IPS-18c (cell line): ENCODE data around the gene SEPTIN7.

Source experiments
- H3K4me3 ChIP-seq: 2 replicates; pipeline ENCODE4 v1.7.0; 2013; ENCODE audit warnings: low read depth, mild to moderate bottlenecking, low read length, moderate library complexity; ENCODE audit not compliant: insufficient read depth
- H3K9me3 ChIP-seq: one replicate; pipeline ENCODE4 v1.6.1; 2013; ENCODE audit warnings: mild to moderate bottlenecking, low read length, moderate library complexity; ENCODE audit not compliant: control insufficient read depth, insufficient read depth

Gene SEPTIN7

DNA sequence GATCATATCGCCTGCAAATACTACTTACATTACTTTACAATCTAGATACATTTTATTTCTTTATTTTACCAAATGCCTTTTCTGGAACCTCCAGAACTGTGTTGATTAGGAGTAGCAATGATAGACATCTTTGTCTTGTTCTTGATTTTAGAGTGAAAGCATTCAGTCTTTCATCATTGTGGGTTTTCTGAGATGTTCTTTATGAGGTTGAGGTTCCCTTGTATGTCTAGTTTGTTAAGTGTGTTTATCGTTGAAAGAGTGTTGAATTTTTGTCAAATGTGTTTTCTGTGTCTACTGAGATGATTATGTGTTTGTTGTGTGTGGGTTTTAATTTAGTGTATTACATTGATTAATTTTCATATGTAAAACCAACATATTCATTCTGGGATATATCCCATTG, 17.1 kb downstream of the SEPTIN7 start:
- no peaks in the 10 kb centered on the region for H3K9me3 ChIP-seq
- no peak overlapping the region for H3K4me3 ChIP-seq

DNA sequence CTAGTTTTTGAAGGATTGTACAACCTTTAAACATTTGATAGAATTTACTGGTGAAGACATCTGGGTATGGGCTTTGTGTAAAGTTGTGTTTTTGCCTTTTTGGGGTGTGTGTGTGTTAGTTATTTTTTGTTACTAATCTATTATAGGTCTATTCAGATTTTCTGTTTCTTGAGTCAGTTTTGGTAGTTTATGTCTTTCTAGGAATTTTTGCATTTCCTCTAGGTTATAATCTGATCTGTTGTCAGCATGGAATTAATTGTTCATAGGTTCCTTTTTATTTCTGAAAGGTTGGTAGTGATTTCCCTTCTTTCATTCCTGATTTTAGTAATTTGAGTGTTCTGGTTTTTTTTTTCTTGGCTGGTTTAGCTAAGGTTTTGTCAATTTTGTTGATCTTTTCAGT, 17.7 kb downstream of the SEPTIN7 start:
- no peak overlapping the region for H3K4me3 ChIP-seq
- H3K9me3 ChIP-seq = no peaks in the 10 kb centered on the region

DNA sequence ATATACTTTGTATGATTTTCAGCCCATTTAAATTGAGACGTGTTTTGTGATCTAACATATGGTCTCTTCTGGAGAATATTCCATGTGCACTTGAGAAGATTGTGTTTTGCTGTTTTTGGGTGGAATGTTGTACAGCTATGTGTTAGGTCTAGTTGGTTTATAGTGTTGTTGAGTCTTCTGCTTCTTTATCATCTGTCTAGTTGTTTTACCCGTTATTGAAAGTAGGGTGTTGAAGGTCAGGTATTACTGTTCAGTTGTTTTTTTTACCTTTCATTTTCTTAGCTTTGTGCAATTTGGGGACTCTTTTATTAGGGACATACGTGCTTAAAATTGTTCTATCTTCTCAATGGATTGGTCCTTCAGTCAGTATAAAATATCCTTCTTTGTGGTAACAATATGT, 18.5 kb downstream of the SEPTIN7 start:
- Histone ChIP-seq H3K4me3 (no peak overlapping the region), H3K9me3 (no peaks in the 10 kb centered on the region)

DNA sequence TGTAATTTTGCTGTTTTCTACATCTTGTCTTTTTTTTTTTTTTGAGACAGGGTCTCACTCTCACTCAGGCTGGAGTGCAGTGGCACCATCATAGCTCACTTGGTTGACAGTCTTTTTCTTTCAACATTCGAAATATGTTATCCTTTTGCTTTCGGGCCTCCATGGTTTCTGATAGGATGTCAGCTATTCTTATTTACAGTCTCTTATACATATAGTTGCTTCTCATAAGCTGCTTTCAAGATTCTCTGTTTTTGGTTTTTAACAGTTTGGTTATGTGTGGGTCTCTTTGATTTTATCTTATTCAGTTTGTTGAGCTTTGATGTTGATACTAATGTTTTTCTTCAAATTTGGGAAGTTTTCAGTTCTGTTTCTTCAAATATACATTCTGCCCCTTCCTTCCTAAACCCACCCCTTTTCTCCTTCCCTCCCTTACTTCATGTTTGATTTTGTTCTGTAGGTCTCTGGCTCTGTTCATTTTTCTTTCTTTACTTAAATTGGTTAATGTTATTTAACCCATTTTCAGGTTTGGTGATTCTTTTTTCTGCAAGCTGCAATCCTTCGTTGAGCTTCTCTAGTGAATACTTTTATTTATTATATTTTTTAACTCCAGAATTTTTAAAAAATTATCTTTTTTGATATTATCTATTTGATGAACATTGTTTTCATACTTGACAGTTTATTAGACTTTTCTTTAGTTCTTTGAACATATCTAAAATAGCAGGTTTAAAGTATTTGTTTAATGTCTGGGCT, 19.3 kb downstream of the SEPTIN7 start:
- no peak overlapping the region for H3K4me3 ChIP-seq
- H3K9me3 ChIP-seq = no peaks in the 10 kb centered on the region

DNA sequence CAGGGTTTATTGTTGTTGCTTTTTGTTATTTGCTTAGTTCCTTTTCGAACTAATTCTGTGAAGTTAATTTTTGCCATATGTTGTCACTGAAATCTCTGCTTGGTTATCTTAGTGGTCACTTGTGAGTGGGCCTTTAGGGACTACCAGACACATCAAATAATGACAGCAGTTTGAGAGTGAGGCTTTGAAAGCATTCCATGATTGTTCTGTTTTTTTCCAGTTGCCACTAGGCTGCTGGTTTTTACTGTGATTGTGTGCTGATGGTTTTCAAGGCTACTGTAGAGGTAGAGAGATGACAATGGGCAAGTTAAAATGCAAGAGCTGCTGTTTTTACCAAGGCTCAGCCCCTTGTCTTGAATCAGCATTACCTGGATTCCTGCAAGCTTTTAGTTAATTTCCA, 20.0 kb downstream of the SEPTIN7 start:
- no peaks in the 10 kb centered on the region for H3K9me3 ChIP-seq

DNA sequence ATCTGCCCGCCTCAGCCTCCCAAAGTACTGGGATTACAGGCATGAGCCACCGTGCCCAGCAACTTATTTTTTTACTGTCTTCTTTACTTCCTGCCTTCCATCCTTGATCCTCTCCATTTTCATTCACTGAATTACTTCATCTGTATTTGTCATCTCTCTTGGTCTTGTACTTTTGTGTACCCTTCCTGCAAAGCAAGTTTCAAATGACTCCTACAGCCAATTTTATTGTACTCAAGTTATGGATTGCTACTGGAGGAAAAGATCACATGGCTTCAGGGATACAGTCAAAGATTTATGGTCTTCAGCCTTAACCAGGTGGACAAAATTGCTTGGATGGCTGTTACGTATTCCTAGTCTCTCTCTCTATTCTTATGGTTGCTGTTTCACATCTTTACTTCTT, 22.6 kb downstream of the SEPTIN7 start:
- no peaks in the 10 kb centered on the region for H3K9me3 ChIP-seq

More for the DNA sequence above, 20.0 kb downstream of the SEPTIN7 start:
- no peak overlapping the region for H3K4me3 ChIP-seq

DNA sequence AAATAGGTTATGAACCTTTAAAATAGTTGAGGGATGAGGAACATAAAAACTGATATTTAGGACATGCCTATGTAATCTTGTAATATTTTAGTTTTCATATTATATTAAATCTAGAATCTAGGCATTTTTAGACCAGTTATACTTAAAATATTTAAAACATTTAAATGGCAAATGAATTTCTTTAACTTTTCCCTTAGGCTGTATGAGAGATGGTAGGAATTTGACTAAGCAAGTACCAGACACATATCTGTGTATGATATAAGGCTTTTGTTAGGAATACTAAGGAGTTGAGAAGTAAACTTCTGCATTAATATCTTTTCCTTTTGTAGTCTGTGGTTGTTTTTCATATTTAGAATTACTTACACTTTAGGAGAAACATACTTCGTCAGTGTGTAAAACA, 25.1 kb downstream of the SEPTIN7 start:
- H3K4me3 ChIP-seq = no peak overlapping the region
- no peaks in the 10 kb centered on the region for H3K9me3 ChIP-seq

More for the DNA sequence above, 22.6 kb downstream of the SEPTIN7 start:
- no peak overlapping the region for H3K4me3 ChIP-seq

DNA sequence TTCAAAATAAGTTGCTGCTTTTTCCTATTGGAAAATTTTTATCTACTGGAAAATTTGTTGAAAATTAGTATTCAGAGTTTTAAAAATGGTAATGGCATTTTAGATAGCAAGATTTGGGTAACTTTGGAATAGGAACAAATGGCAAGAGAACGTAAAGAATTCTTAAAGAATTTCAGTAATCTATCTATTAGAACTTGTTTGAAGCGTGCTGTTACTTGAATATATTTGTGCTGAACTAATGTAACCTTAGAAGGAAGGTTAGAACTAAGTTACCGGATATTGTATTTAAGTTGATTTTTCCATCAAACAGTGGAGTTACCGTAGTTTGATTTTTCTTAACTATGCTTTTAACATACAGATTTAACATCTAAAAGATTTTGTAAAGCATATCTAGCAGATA, 25.9 kb downstream of the SEPTIN7 start:
- H3K4me3 ChIP-seq = no peak overlapping the region

DNA sequence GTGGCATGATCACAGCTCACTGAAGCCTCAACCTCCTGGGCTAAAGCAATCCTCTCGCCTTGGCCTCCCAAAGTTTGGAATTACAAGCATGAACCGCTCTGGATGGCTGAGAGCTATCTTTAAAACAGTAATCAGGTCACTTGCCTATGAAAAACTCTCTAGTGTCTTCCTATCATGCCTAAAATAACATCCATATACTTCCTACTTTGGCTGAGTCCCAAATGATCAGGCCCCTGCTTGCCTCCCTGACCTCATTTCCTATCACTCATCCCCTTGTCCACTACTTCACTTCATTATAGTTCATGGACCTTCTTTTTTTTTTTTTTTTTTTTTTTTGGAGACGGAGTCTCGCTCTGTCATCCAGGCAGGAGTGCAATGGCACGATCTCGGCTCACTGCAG, 28.0 kb downstream of the SEPTIN7 start:
- Histone ChIP-seq H3K4me3 (no peak overlapping the region), H3K9me3 (no peaks in the 10 kb centered on the region)

More for the DNA sequence above, 25.9 kb downstream of the SEPTIN7 start:
- H3K9me3 ChIP-seq = no peaks in the 10 kb centered on the region

DNA sequence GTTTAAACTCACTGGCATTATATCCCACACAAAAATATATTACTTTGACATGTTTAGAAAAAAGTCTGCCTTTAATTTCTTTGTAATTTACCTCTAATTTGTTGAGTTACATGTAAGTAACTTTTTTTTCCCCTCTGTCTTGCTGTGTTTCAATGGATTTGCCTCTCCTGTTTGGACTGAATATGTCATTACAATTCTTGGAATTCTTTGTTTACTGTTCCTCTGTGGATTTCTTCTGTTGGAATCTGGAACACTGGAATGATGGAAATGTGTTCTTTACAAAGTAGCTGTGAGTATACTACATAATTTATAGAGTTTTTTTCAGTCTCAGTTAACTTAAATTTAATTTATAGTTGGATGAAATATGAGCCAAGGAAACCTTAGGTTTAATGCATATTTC, 30.4 kb downstream of the SEPTIN7 start:
- Histone ChIP-seq H3K4me3 (no peak overlapping the region), H3K9me3 (no peaks in the 10 kb centered on the region)

DNA sequence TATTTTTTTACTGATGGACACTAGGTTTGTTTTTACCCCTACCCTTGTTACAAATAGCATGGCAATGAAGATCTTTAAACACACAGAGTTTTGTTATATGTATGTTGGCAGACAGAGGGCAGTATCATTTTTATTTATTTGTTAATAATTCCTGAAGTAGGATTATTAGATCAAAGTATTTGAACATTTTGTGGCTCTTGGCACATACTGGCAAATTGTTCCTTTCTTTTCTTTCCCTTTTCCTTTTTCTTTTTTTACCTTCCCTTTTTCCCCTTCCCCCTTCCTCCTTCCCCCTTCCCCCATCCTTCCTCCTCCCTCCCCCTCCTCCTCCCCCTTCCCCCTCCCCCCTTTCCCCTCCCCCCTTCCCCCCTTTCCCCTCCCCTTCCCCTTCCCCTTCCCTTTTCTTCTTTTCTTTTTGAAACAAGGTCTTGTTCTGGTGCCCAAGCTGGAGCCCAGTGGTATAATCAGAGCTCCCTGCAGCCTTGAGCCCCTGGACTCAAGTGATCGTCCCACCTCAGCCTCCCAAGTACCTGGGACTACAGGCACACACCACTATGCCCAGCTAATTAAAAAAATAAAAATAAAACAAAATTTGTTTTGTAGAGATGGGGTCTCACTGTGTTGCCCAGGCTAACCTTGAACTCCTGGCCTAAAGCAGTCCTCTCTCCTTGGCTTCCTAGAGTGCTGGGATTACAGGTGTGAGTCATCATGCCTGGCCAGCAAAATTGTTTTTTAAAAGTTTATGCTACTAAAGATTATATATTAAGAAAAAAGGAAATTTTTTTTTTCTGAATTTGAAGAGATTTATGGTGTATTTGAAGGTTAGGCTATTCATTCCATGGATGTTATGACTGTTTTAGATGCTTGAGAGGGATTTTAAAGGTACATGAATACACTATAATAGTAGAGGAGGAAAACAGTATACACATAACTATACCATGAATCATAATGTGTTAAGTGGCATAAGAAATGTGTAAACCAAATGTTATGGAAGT, 39.3 kb downstream of the SEPTIN7 start:
- Histone ChIP-seq H3K9me3 (no peaks in the 10 kb centered on the region), H3K4me3 (no peak overlapping the region)

DNA sequence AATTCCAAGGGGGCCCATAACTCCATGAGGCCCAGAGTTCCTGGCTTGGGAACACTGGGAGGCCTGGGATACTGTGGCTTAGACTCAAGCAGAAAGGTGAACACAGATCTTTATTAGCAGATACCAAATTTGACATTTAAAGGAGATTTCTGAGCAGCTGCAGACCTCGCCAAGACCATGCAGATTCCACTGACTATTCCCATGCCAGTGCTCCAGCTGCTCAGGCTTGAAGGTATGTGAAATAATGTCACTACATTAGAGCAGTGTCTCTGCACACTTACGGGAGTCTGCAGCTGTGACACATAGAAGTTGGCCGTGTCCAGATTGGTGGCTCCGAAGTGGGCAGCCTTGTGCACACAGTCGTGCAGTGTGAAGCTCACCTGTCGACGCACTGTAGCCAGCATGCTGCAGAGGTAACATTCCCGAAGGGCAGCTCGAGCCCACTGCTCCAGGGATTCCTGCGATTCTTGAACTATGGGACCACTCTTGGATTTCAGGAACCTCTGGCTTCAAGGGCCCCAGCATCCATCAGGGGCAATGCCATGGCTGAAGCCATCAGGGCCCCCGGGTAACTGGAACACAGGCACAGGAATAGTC, 46.1 kb downstream of the SEPTIN7 start:
- no peak overlapping the region for H3K4me3 ChIP-seq
- no peaks in the 10 kb centered on the region for H3K9me3 ChIP-seq

DNA sequence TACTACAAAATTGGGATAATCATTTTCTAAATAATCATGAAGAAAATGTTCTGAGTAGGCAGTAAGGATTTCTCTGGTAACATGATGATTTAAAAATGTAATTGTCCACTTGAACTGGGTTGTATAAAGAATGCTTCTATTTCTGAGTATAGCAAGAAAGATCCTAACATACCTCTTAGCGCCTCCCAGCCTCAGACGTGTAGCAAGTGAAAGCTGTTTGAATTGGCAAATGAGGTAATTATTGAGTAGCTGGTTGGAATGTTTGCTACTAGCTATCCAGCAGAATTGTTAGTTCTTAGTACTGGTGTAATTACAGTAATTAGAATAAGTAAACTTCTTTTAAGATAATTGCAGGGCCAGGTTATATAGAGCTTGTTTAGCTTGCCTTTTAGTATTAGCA, 47.9 kb downstream of the SEPTIN7 start:
- Histone ChIP-seq H3K4me3 (no peak overlapping the region), H3K9me3 (no peaks in the 10 kb centered on the region)

DNA sequence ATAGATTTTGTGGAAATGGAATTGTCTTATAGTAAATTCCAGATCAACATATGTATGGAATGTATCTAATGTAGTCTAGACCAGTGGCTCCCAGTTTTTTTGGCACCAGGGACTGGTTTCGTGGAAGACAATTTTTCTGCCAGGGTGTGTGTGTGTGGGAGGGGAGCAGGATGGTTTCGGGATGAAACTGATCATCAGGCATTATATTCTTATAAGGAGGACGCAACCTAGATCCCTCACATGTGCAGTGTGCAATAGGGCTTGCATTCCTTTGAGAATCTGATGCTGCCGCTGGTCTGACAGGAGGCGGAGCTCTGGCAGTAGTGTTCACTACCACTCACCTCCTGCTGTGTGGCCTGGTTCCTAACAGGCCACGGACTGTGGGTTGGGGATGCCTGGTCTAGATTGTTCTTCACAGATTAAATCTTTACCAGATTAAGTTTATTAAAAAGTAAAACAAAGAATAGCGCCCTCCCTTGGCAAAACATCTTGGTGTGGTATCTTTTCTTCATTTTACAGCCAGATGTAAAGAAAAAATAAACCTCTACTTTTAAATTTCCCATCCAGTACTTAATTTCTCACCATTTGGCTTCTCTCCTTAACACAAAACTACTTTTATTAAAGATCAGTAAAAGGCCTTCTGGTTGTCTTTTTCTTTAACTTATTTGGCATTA, 48.4 kb downstream of the SEPTIN7 start:
- no peaks in the 10 kb centered on the region for H3K9me3 ChIP-seq
- no peak overlapping the region for H3K4me3 ChIP-seq

DNA sequence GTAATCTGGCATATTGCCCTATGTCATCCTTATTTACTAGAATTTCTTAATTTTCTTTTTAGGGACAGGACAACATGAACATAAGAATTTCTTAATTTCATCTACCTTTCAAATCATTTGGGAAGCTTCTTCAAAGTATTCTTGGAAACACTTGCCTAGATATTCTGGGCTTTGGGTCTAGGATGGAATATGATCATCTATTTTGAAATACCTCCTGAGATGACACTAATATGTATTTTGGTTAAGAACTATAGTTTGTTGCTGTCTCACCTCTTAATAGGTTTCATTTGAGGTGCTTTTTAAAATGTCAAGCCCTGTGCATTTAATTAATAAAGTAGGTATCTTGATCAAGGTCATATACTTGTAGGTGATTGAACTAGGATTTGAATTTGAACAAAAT, 49.1 kb downstream of the SEPTIN7 start:
- Histone ChIP-seq H3K9me3 (no peaks in the 10 kb centered on the region), H3K4me3 (no peak overlapping the region)
